GM18909 (cell line): ENCODE data around the gene NEUROD1.

ENCODE experiments used
- ATAC-seq: cut with Tn5 transposase; IDR thresholded peaks from one replicate; pipeline ENCODE4 v1.9.1; 2021; ENCODE audit warnings: mild to moderate bottlenecking; ENCODE audit not compliant: unreplicated experiment, poor library complexity

Gene NEUROD1

DNA sequence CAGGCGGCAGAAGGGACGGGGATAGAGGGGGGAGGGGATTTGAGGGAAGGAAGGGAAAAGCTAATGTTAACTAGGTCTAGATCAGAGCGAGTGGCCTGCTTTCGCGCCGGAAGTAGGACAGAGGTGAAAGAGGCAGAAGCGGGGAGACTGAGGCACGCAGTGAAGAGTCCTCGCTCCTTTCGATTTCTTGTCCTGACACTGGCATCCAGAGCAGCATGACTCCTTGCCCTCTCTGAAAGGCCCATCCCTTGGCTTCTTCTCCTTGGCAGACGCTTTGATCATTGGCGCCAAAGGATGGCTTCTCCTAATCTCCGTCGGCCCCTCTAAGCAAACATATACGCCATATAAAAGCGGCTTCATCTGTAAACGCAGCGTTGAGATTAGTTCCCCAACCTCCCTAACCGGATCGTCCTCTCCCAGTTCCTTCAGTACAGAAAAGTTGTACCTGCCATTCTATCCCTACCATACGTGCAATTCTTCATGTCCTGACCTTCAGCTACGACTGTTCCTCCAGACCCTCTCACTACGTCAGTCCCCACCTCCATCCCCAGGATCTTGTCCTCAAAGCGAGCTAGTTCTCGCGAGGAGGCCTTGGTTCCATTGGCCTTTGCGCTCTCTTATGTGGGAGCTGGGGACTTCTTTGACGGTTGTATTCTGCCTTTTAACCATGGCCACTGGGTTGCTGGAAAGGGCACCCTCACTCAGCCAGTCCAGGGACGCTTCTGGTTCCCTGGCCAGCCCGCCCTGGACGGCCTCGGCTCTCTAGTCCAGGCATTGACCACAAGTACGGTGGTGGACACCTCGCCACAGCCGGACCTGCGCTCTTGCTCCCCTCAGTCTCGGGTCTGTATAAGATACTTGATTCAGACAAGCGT lies 857 bp upstream of the NEUROD1 start:
- ATAC-seq = no peak

DNA sequence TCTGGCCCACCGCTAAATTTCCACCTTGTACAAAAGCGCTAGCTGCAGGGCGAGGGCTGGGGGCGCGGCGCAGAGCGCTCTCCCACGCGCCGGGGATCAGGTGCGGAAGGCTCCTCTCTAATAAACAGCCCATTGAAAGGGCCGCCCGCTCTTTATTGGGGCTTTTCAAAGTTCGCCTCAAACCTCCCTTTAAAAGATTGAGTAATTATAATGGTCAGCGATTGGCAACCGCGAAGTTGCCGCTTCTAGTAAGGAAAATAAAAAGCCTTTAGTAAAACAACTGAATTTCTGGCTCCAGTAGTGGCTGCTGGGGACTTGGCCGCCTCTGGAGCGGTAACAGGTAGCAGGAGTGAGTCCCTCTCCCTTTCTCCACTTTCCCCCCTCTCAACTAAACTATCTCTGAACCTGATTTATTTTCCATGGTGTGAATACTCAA lies 755 bp downstream of the NEUROD1 start:
- no peak for ATAC-seq

DNA sequence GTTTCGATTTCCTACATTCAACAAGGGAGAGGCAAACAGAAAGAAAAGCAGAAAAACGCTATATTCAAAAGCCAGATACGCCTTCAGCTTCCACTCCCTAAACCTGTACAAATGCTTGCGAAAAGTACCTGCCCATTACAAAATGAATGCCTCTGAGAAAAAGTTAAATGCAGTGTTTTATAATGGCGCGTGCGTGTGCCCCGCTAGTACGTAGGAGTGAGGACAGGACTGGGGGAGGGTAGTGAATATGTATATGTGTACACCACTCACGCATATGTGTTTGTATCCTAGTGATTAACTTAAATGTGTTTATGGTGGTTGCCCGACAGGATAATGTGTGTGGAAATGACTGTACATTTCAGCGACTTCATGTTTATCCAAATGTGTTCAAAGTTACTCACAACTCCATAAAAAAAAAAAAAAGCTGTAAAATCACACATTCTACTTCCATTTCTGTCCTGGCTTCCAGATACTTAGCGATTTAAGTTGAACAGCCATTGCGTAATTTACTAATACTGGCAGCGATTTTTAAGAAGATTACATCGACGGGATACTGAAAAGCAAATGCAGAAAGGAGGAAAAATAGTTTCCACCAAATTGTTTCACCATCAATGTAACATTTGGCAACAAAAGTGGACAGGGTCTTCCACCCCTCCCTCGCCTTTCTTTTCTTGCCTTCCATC lies 1.3 kb downstream of the NEUROD1 start:
- no peak for ATAC-seq

DNA sequence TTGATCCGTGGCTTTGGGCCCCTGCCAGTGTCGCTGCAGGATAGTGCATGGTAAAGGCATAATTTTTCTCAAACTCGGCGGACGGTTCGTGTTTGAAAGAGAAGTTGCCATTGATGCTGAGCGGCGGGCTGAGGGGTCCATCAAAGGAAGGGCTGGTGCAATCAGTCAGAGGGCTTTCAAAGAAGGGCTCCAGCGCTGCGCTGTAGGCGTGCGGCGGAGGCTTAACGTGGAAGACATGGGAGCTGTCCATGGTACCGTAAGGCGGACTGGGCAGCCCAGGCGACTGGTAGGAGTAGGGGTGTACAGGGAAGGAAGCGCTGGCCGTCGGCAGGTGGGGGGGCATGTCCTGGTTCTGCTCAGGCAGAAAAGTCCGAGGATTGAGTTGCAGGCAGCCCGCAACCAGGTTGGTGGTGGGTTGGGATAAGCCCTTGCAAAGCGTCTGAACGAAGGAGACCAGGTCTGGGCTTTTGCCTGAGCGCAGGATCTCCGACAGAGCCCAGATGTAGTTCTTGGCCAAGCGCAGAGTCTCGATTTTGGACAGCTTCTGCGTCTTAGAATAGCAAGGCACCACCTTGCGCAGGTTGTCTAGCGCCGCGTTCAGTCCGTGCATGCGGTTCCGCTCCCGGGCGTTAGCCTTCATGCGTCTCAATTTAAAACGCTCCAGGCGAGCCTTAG lies 2.3 kb downstream of the NEUROD1 start:
- no peak for ATAC-seq

DNA sequence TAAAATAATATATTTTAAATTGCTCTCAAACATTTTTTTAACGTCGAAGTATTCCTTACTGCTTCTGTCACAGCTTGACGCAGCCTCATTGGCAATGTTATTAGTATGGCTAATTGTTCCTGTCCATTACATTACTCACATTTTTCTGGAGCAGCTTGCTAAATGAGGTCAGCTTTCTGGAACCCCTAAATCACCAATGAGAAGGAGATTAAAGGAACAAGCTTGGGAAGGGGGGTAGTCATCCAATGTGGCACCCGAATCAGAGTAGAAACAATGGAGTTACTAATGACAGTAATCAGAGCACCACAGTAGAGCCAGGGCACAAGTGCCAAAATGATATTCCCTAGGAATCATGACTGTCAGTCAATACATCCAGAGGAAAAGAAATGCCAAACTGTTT lies 5.1 kb downstream of the NEUROD1 start:
- ATAC-seq = no peak

DNA sequence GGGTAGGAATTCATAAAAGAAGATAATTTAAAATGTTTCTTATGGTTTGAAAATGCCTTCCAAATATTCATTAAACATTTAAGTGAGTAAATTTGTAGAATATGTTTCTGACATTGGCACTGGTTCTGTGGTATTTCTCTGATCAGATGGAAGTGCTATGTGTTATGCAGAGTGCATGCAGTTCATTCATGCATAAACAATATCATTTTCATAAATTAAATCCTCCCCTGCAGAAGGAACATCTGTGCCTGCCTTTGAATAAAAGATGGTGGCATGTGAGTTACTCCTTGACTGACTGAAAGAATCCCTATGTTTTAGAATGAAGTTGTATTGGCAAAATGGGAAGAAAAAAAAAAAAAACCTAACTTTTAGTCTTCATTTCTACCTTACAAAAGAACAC lies 5.9 kb downstream of the NEUROD1 start:
- ATAC-seq = no peak

DNA sequence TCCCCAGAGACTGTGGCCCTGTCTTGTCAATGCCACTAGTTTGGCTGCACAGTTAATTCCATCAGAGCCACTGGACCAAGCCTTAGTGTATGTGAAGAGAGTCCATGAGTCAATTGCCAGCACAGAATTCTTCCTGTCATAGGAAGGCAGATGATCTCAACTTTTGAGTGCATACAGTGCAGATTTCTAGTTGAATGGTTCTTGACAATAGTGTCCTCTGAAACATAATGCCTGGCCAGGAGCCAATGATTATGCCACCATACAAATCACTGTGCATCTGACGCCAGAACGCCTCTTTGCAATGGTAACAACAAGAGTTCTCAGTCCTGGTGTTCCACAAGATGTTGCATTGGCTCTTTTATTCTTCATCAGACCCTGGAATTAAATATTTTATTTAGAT lies 7.1 kb downstream of the NEUROD1 start:
- ATAC-seq = no peak

DNA sequence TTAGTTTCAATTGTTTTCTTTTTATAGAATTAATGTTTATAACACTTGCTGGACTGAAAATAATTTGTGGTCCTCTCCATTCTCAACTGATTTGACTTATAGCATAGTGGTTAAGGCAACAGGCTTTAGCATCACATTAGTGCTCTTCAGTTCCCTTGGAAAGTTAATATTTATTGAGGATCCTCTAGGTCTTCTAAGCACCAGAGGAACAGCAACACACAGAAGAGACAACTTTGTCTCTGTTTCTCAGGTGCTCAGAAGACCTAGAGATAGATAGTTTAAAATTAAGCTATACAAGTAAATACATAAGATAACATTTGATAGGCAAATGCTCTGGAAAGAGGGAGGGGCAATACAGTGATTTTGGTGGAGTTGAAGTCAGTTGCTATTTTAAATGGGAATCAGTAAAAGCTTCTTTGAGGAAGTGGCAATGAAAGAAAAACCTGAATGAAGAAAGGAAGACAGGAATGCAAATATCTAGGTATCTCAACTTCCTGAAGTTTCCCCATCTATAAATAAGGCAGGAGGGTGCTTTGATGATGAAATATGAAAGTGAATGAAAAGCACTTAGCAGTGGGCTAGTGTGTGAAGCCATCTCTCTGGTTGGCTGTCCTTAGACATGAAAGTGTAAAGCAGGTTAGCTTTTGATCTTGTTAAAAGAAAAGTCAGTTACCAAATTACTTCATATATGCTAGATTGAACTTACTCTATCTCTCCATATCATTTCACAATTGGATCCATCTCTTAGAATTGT lies 7.9 kb downstream of the NEUROD1 start:
- peak; percentile 87 for ATAC-seq

DNA sequence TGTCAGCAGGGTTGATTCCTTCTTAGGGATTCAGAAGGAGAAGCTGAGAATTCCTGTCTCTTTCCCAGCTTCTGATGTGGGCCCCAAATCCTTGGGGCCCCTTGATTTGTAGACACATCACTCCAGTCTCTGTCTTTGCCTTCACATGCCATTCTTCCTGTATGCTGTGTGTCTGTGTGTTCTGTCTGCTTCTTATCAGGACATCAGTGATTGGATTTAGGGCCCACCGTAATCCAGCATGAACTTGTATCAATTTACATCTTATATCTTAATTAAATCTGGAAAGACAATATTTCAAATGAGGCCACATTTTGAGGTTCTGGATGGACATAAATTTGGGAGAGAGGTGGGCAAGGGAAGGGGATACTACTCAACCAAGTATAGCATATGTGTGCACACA lies 9.7 kb downstream of the NEUROD1 start:
- no peak for ATAC-seq

DNA sequence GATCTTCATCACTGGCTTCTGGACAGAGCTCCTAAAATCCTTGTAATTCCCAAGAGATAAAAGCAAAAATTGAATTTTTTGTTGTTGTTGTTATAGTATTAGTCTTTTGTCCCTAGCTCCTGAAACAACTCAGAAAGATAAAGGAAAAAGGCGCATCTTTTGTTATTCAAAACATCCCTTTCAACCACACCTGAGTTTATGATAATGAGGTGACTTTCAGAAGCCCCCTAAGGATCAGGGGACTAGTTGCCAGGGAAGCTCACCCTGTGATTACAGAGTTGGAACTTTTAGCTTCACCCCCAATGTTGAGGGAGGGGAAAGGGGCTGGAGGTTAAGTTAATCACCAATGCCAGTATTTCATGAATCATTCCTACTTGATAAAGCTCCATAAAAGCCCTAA lies 13.1 kb downstream of the NEUROD1 start:
- ATAC-seq = no peak

DNA sequence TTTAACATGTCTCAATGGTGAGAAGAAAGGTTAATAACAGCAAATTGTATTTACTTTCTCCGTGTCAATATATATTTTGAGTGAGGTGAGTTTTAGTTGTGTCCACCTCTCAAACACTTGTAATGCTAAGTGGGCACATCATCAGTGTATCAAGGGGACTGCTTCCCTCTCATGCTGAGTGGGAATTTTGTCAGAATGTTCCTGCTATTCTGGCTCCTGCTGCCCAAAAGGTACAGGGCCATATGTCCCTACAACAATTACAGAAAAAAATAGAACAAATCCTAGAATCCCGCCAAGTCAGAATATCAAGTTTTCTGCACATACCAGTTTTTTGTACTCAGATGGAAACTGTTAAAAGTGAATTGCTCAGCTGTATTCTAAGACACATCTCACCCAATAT lies 18.0 kb downstream of the NEUROD1 start:
- no peak for ATAC-seq

DNA sequence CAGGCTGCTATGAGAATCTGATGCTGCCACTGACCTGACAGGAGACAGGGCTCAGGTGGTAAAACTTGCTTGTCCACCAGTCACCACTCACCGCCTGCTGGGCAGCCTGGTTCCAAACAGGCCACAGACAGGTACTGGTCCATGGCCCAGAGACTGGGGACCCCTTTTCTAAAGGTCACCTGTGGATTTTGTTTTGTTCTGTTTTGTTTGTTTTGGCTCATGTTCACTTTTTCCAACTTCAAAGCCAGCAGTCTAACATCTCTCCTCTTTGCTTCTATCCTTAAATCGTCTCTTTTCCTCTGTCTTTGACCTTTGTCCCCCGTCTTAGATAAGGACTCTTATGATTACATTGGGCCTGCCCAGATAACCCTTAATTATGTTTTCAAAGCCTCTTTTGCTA lies 20.1 kb downstream of the NEUROD1 start:
- ATAC-seq = no peak

DNA sequence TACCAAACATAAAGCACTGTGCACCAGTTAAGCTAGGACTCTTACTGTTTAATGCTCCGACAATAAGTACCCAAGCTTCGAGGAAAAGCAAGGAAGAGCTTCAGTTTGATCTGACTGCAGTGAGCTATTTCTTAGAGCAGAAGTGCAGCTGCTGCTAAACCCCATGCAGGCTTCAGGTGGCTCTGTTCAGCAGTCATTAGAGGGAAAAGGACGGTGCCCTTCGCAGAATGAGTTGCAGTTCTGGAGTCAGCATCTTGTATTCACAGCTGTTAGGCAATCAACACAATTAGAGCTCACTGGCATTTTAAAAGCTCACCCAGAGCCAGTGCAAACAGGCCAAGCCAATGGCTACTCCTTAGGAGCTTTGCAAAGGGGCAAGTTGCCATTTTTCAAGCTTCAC lies 21.9 kb downstream of the NEUROD1 start:
- ATAC-seq = no peak

DNA sequence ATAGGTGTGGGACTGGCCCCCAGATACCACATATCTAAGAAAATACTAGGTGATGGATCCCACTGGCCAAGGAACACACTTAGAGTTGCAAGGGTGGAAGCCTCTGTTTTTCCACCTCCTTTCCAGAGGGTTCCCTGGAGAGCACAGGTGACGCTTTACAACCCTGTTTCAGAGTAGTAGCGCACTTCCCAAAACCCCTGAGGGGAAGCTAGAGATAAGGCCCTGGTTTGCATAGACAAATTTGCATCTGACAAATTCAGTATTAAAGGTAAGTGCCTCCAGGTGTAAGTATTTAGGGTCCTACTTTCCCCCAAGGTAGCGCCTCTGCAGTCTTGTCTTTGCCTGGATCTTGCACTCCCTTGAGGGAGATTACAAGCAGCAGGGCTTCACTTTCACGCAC lies 22.9 kb downstream of the NEUROD1 start:
- no peak for ATAC-seq

DNA sequence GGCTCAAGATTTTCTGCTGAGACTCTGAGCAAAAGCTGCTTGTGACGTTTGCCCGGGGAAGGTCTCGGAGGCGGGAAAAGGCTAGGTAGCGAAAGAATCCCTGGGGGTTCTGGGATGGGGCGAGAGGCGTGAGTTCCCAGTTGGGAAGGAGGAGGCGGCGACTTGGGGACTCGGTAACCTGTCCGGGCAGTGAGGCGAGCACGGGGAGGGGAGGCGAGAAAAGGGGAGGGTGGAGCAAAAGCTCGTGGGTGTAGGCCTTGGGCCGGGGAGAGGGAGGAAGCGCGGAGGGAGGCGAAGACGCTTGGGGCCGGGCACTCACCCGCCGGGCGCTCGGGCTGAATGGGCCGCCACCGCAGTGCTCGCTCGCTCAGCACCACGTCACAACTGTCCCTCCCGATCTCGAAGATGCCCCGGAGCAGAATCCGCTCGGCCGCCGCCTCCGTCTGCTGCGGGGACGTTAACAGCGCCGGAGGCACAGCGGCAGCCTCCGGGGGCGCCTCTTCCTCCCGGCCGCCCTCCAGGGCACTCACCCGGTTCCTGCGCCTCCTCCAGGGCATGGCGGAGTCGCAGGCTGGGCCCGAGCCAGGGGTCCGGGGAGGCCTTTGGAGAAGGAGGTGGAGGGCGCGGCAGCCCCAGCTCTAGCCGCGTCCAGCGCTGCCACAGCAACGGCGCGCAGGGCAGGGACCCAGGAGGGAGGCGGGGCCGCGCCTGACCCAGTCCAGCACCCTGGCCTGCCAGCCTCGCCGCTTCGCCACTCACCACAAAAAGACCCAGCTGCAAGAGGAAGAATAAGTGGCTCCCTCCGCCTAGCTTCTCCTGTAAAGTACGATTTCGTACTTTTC lies 23.6 kb downstream of the NEUROD1 start, which contains the start of gene CERKL:
Gene CERKL (minus strand): TSS at position 656 of the 842 bp plus-strand sequence. CDS start 99 bp downstream, at position 557.
- peak; percentile 90 for ATAC-seq

DNA sequence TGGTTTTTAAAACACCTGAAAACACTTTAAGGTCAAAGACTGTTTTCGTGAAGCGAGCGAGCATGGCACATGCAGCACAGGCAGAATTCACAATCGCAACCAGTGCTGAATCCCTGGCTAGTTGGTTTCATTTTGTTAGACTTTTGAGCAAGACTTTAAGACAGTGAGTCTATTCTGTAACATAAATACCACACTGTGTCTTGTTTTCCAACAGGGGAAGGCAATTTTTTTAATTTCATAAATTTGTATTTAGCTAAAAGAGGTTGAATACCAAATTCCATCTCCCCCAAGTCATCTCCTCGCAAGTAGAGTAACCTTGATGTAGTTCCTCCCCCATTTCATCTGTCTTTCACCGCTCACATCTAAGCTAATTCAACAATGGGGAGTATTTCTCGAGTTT lies 24.8 kb downstream of the NEUROD1 start:
- no peak for ATAC-seq

DNA sequence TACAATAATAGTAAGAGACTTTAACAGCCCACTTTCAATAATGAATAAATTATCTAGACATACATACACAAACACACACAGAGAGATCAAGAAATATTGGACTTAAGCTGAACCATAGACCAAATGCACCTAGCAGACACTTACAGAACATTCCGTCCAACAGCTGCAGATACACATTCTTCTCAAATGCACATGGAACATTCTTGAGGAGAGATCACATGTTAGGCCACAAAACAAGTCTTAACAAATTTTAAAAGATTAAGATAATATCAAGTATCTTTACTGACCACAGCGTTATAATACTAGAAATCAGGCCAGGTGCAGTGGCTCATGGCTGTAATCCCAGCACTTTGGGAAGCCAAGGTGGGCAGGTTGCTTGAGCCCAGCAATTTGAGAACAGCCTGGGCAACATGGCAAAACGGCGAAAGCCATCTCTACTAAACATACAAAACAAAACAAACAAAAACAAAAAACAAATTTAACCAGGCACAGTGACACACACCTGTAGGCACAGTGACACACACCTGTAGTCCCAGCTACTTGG lies 30.8 kb downstream of the NEUROD1 start:
- no peak for ATAC-seq

DNA sequence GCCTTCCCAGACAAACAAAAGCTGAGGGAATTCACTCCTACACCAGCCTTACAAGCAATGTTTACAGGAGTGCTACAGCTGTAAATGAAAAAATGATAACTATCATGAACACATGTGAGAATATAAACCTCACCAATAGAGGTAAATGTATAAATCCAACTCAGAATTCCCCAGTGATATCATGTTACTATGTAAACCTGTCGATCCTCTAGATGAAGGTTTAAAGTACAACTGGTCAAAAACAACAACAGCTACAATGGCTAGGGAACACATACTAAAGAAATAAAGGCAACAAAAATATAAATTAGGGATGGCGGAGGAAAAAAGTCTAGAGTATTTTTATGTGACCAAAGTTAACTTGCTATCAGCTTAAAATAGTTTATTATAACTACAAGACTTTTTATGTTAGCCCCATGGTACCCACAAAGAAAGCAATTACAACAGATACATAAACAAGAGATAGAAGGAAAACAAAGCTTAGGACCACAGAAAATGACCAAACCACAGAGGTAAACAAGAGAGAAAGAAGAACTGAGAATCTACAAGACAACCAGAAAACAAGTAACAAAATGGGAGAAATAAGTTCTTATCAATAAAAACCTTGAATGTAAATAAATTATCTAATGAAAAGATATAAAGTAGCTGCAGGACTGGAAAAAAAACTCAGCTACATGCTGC lies 31.7 kb downstream of the NEUROD1 start:
- ATAC-seq = no peak
